Glomerular visceral epithelial cell (primary cell): ENCODE data around the gene ATP8B4.
A peak's percentile ranks its signal among the peaks of the same experiment; 100 is the strongest.
"Not testable (repeated sequence)": the region's sequence is repeated elsewhere in the genome, so short reads cannot be mapped to it uniquely, and the experiment has no call there.

ENCODE experiments used
- DNase-seq: peaks from one replicate; pipeline ENCODE4 v3.0.0-alpha.2; 2016; ENCODE audit errors: extremely low spot score

ATP8B4 gene

GRCh38 chr15:50017522-50017921, 101.5 kb downstream of the ATP8B4 start:
- no peak for DNase-seq

- no peak for DNase-seq
These were observed 102.1 kb downstream of the ATP8B4 start for GRCh38 chr15:50016951-50017350.

GRCh38 chr15:50012790-50013189, 106.2 kb downstream of the ATP8B4 start:
- no peak for DNase-seq

GRCh38 chr15:50009634-50010033, 109.4 kb downstream of the ATP8B4 start:
- DNase-seq: no peak

- DNase-seq: peak; percentile 72
These were observed 115.2 kb downstream of the ATP8B4 start for GRCh38 chr15:50003786-50004334.

- no peak for DNase-seq
These were observed 127.4 kb downstream of the ATP8B4 start for GRCh38 chr15:49991587-49991986.

- DNase-seq: no peak
These were observed 128.0 kb downstream of the ATP8B4 start for GRCh38 chr15:49990835-49991545.

GRCh38 chr15:49989498-49989897, 129.5 kb downstream of the ATP8B4 start:
- no peak for DNase-seq

GRCh38 chr15:49988766-49989165, 130.3 kb downstream of the ATP8B4 start:
- no peak for DNase-seq

GRCh38 chr15:49987896-49988295, 131.1 kb downstream of the ATP8B4 start:
- DNase-seq: no peak

GRCh38 chr15:49987198-49987785, 131.7 kb downstream of the ATP8B4 start:
- DNase-seq: no peak

GRCh38 chr15:49986326-49986725, 132.7 kb downstream of the ATP8B4 start:
- no peak for DNase-seq

GRCh38 chr15:49985463-49985862, 133.6 kb downstream of the ATP8B4 start:
- no peak for DNase-seq

- DNase-seq: no peak
These were observed 134.6 kb downstream of the ATP8B4 start for GRCh38 chr15:49984436-49984835.

GRCh38 chr15:49982584-49982983, 136.4 kb downstream of the ATP8B4 start:
- DNase-seq: no peak

- no peak for DNase-seq
These were observed 139.2 kb downstream of the ATP8B4 start for GRCh38 chr15:49979705-49980382.

- no peak for DNase-seq
These were observed 140.9 kb downstream of the ATP8B4 start for GRCh38 chr15:49978121-49978520.

- no peak for DNase-seq
These were observed 141.7 kb downstream of the ATP8B4 start for GRCh38 chr15:49977306-49977705.

- no peak for DNase-seq
These were observed 154.5 kb downstream of the ATP8B4 start for GRCh38 chr15:49964551-49964950.

- no peak for DNase-seq
These were observed 155.0 kb downstream of the ATP8B4 start for GRCh38 chr15:49964061-49964460.

GRCh38 chr15:49963033-49963772, 155.8 kb downstream of the ATP8B4 start:
- DNase-seq: not testable (repeated sequence)

GRCh38 chr15:49962044-49962602, 156.9 kb downstream of the ATP8B4 start:
- DNase-seq: no peak
